BJ (cell line): ENCODE results near the gene STMND1. TPM values are rescaled to one million over a fixed set of nuclear protein-coding genes. Genes with fewer than 3 reads are reported as not detected.

ENCODE experiments used
- CTCF ChIA-PET: fragments of 350-600 bp; formaldehyde crosslinking; extraction: SDS; loops from one replicate; lab custom pipeline; 2021; ENCODE audit warnings: antibody characterized with exemption, inconsistent platforms; lab: Yijun Ruan, JAX
- POLR2A ChIA-PET: fragments of 300-600 bp; sonication (Branson Sonifier 250); formaldehyde crosslinking; extraction: SDS; loops from one replicate; lab custom pipeline; 2021; ENCODE audit warnings: antibody characterized with exemption; lab: Charles Lee
- DNase-seq: peaks from one replicate; pipeline ENCODE4 v3.0.0-alpha.2; 2011; ENCODE audit warnings: low read depth
- H3K27me3 ChIP-seq: 2 replicates; pipeline ENCODE4 v1.6.0; 2011; ENCODE audit warnings: low read length; ENCODE audit not compliant: control insufficient read depth, insufficient read depth
- H3K36me3 ChIP-seq: 2 replicates; pipeline ENCODE4 v1.5.1; 2011; ENCODE audit warnings: low read length; ENCODE audit not compliant: control insufficient read depth, insufficient read depth
- H3K4me3 ChIP-seq: 2 replicates; pipeline ENCODE4 v1.5.1; 2011; ENCODE audit warnings: low read depth, mild to moderate bottlenecking, control low read depth, low read length
- polyA plus RNA-seq: library from polyadenylated mRNA; depleted of rRNA; stranded (reverse); fragments of >200 nt; gene quantifications from 2 replicates; pipeline ENCODE4 v1.2.3, GENCODE V29; 2011
- TF ChIP-seq, protein P1 (sequence below): IDR thresholded peaks from 2 replicates; pipeline ENCODE4 v1.5.1; 2011; ENCODE audit warnings: low read depth, mild to moderate bottlenecking, control low read depth, inconsistent platforms, low read length, moderate library complexity; ENCODE audit not compliant: insufficient read depth

Gene STMND1
- polyA plus RNA-seq, 1 experiment, result 0.05 TPM

DNA sequence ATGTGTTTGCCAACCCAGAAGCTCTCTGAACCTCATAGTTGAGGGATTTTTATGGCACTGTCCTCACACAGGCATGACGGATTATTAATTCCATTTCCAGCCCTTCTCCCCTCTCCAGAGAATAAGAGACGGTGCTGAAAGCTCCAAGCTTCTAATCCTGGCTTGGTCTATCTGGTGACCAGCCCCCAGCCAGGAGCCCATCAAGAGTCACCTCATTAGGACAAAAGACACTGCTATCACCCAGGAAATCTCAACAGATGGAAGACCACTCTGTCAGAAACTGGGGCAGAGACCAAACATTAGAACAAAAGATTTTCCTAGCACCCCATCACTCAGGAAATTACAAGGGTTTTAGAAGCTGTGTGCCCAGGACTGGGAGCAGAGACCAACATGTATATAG lies 48.2 kb downstream of the STMND1 start:
- no peak for DNase-seq
- Histone ChIP-seq H3K36me3 (no peaks in the 10 kb centered on the region), H3K4me3 (no peak overlapping the region), H3K27me3 (no peaks in the 10 kb centered on the region)
- ChIA-PET CTCF (no interaction called here), POLR2A (no interaction called here)
- TF ChIP-seq, protein P1, sequence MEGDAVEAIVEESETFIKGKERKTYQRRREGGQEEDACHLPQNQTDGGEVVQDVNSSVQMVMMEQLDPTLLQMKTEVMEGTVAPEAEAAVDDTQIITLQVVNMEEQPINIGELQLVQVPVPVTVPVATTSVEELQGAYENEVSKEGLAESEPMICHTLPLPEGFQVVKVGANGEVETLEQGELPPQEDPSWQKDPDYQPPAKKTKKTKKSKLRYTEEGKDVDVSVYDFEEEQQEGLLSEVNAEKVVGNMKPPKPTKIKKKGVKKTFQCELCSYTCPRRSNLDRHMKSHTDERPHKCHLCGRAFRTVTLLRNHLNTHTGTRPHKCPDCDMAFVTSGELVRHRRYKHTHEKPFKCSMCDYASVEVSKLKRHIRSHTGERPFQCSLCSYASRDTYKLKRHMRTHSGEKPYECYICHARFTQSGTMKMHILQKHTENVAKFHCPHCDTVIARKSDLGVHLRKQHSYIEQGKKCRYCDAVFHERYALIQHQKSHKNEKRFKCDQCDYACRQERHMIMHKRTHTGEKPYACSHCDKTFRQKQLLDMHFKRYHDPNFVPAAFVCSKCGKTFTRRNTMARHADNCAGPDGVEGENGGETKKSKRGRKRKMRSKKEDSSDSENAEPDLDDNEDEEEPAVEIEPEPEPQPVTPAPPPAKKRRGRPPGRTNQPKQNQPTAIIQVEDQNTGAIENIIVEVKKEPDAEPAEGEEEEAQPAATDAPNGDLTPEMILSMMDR, result no peak

DNA sequence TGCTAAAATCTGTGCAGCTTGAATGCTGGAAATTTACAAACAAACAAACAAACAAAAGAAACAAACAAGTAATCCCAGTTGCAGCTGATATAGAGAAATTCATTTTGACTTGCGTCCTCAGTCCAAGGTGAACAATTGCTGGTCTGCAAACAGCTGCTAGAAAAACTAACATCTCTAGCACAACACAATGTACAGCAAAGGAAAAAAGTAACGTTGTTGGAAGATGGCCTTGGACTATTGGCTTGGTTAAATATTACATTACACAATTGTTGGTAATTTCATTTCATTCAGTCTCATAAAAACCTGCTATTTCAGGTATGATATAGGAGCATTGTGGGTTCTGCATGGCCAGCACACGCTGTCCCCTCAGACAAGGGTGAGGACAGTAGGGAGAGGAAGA lies 50.0 kb downstream of the STMND1 start:
- no peak for DNase-seq
- POLR2A ChIA-PET, result no interaction called here
- no peaks in the 10 kb centered on the region for H3K27me3 ChIP-seq
- CTCF ChIA-PET, result interaction anchor here (3.9 kb wide), 1 partner anchor 432 kb away, joined by 13 read pairs; no protein-coding TSS in a partner anchor
- no peaks in the 10 kb centered on the region for H3K36me3 ChIP-seq
- no peak overlapping the region for H3K4me3 ChIP-seq
- TF ChIP-seq, protein P1, result no peak

DNA sequence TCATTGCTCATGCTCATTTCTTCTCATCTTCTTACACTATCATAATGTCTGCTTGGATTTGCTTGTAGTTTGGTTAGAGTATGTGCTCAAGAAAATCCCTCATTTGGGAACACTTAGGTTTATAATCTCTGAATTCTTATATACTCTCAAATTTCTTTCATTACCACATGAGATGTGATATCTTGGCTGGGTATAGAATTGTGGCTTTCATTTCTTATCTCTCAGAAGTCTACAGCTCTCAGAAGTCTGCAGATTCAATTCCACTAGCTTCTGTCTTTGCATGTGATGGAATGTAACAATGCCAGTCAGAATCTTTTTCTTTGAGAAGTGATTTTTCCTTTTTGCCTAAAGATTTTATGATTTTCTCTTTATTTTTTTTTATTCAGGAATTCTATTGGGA lies 50.9 kb downstream of the STMND1 start:
- POLR2A ChIA-PET, result no interaction called here
- CTCF ChIA-PET, result interaction anchor here (0.7 to 3.9 kb wide), 5 partner anchors 294 to 652 kb away, joined by 3 to 13 read pairs (median 4); no protein-coding TSS in a partner anchor
- no peak overlapping the region for H3K4me3 ChIP-seq
- no peaks in the 10 kb centered on the region for H3K36me3 ChIP-seq
- TF ChIP-seq, protein P1, result no peak
- DNase-seq, result no peak
- no peaks in the 10 kb centered on the region for H3K27me3 ChIP-seq

DNA sequence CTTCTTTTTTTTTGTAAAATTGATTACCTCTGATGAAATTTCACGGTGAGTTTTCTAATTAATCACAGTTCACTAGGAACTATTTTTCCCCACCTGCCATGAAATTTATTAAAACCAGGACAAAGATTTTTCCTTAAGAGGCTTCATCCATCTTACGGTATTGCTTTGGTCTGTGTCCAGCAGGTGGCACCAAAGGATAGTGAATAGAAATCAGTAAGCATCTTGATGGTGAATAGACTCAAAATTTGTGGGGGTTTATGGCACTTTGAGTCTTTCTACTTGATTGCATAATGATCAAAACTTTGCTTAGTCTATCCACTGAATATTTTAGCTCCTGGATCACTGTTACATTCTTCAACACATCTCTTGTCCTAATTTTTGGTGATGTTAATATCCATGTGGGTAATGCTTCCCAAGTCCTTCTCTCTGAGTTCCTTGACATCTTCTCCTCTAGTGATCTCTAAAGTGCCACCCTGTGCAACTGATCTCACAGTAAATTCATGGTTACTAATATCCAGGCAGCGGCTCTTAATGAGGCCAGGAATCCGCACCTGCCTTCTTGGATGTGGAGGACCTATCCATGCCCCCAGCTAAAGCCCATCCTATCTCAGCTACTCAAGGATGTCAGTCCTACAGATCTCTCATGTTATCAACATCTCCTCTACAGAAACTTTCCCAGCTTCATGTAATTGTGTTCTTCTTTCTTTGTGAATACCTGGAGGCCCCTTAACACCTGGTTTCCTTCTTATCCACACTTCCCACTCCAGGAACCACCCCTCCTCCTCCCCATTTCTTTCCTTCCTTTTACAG lies 54.5 kb downstream of the STMND1 start:
- Histone ChIP-seq H3K27me3 (no peaks in the 10 kb centered on the region), H3K36me3 (no peaks in the 10 kb centered on the region), H3K4me3 (no peak overlapping the region)
- ChIA-PET POLR2A (no interaction called here), CTCF (interaction anchor here (0.5 to 2.3 kb wide), 9 partner anchors 9 to 844 kb away, joined by 3 to 10 read pairs (median 4); no protein-coding TSS in a partner anchor)
- DNase-seq, result peak; percentile 39
- TF ChIP-seq, protein P1, result peak; percentile 67

DNA sequence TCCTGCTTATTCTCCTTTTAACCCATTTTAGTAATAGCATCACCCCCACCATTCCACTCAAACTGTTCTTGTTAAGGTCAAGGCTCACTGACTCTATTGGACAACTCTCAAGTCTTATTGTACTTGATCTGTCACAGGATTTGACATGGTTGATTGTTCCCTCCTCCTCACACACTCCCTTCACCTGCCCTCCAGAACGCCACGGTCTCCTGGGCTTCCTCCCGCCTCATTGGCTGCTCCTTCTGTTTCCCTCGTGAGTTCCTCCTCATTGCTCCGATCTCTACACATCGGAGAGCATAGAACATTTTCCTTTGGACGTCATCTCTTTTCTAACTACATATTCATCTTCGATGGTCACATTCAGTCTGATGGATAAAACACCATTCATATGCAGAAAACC lies 55.1 kb downstream of the STMND1 start:
- Histone ChIP-seq H3K27me3 (no peaks in the 10 kb centered on the region), H3K4me3 (no peak overlapping the region), H3K36me3 (no peaks in the 10 kb centered on the region)
- CTCF ChIA-PET, result interaction anchor here (0.7 to 2.7 kb wide), 9 partner anchors 10 to 648 kb away, joined by 3 to 17 read pairs (median 5); no protein-coding TSS in a partner anchor
- POLR2A ChIA-PET, result no interaction called here
- no peak for DNase-seq
- TF ChIP-seq, protein P1, result no peak
